Loucy (cell line): ENCODE data around the gene SLC26A4.

Experiments
- H2AFZ ChIP-seq: fragments of 200-600 bp; sonication (generic); 2 replicates; pipeline ENCODE4 v1.6.0; 2016; ENCODE audit warnings: antibody characterized with exemption, mild to moderate bottlenecking, low read length, moderate library complexity
- H3F3A ChIP-seq: fragments of 200-600 bp; 2 replicates; pipeline ENCODE4 v1.6.0; 2016; ENCODE audit warnings: antibody characterized with exemption, low read depth, mild to moderate bottlenecking
- H3K27me3 ChIP-seq: fragments of 200-600 bp; sonication (generic); 2 replicates; pipeline ENCODE4 v1.6.1; 2014; ENCODE audit warnings: low read length, mild to moderate bottlenecking; ENCODE audit not compliant: insufficient read depth, poor library complexity, severe bottlenecking
- H3K36me3 ChIP-seq: fragments of 200-600 bp; sonication (generic); 2 replicates; pipeline ENCODE4 v1.6.1; 2016; ENCODE audit warnings: low read length; ENCODE audit not compliant: insufficient read depth
- H3K4me1 ChIP-seq: fragments of 200-600 bp; sonication (generic); 2 replicates; pipeline ENCODE4 v1.5.1; 2014; ENCODE audit warnings: low read length, mild to moderate bottlenecking; ENCODE audit not compliant: insufficient read depth, poor library complexity, severe bottlenecking
- H3K4me2 ChIP-seq: fragments of 200-600 bp; sonication (generic); 2 replicates; pipeline ENCODE4 v1.6.0; 2014; ENCODE audit warnings: antibody characterized with exemption, low read length, low read depth, mild to moderate bottlenecking; ENCODE audit not compliant: poor library complexity, severe bottlenecking
- H3K4me3 ChIP-seq: fragments of 200-600 bp; sonication (generic); 2 replicates; pipeline ENCODE4 v1.5.1; 2014; ENCODE audit warnings: low read length, mild to moderate bottlenecking, mixed read lengths; ENCODE audit not compliant: poor library complexity, severe bottlenecking
- H3K79me2 ChIP-seq: fragments of 200-600 bp; sonication (generic); 2 replicates; pipeline ENCODE4 v1.6.1; 2014; ENCODE audit warnings: low read length; ENCODE audit not compliant: insufficient read depth
- H3K9ac ChIP-seq: fragments of 200-600 bp; sonication (generic); 2 replicates; pipeline ENCODE4 v1.6.0; 2014; ENCODE audit warnings: mild to moderate bottlenecking, low read depth, low read length, moderate library complexity; ENCODE audit not compliant: poor library complexity, severe bottlenecking
- H3K9me2 ChIP-seq: fragments of 200-600 bp; sonication (generic); replicated peaks from 2 replicates; pipeline ENCODE4 v1.6.1; 2016; ENCODE audit warnings: low read depth, low read length, mixed read lengths
- H3K9me3 ChIP-seq: fragments of 200-600 bp; sonication (generic); 2 replicates; pipeline ENCODE4 v1.6.1; 2014; ENCODE audit warnings: mild to moderate bottlenecking, antibody characterized with exemption, low read length, low read depth; ENCODE audit not compliant: insufficient read depth
- H4K20me1 ChIP-seq: fragments of 200-600 bp; sonication (generic); 2 replicates; pipeline ENCODE4 v1.6.0; 2014; ENCODE audit warnings: antibody characterized with exemption, low read length, mild to moderate bottlenecking; ENCODE audit not compliant: insufficient read depth, poor library complexity, severe bottlenecking
- CTCF ChIP-seq: fragments of 200-600 bp; sonication (generic); conservative IDR thresholded peaks from 2 replicates; pipeline ENCODE4 v1.5.1; 2014; ENCODE audit warnings: mild to moderate bottlenecking, antibody characterized with exemption, low read length
- EZH2phosphoT487 ChIP-seq: fragments of 200-600 bp; IDR thresholded peaks from 2 replicates; pipeline ENCODE4 v1.6.1; 2018; ENCODE audit warnings: antibody characterized with exemption, mild to moderate bottlenecking, moderate library complexity, borderline replicate concordance

The SLC26A4 gene

GRCh38 chr7:107703872-107704271, 43.2 kb downstream of the SLC26A4 start:
- no peaks in the 10 kb centered on the region for H3K27me3 ChIP-seq
- H4K20me1 ChIP-seq: no peaks in the 10 kb centered on the region
- no peak overlapping the region for H3K4me2 ChIP-seq
- no peak overlapping the region for H3K4me3 ChIP-seq
- H3F3A ChIP-seq: no peaks in the 10 kb centered on the region
- H3K79me2 ChIP-seq: no peaks in the 10 kb centered on the region
- H3K36me3 ChIP-seq: no peaks in the 10 kb centered on the region
- no peak overlapping the region for H2AFZ ChIP-seq
- no peaks in the 10 kb centered on the region for H3K9me2 ChIP-seq
- H3K9me3 ChIP-seq: no peaks in the 10 kb centered on the region
- no peak overlapping the region for H3K9ac ChIP-seq
- TF ChIP-seq EZH2phosphoT487 (no peak), CTCF (no peak)
- no peaks in the 10 kb centered on the region for H3K4me1 ChIP-seq

DNA sequence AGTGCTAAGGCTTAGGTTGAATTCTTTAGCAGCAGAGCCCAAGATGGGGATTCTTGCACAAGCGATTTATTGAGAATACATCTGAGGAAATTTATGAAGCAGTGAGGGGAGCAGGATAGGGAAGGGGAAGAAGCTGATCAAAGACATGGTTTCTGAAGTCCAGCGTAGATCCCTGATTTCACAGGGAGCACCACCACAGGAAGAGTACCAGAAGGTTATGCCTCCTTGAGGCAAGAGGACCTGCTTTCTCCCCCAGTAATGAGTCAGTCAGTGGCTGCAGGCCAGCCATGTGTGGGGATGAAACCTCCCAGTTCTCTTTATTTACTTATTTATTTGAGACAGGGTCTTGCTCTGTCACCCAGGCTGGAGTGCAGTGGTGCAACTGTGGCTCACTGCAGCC, 48.3 kb downstream of the SLC26A4 start:
- Histone ChIP-seq H3K4me2 (no peak overlapping the region), H3K4me1 (no peaks in the 10 kb centered on the region), H3F3A (no peaks in the 10 kb centered on the region), H3K27me3 (no peaks in the 10 kb centered on the region), H3K9me2 (no peaks in the 10 kb centered on the region), H3K36me3 (no peaks in the 10 kb centered on the region), H3K79me2 (no peaks in the 10 kb centered on the region), H3K9me3 (no peaks in the 10 kb centered on the region), H2AFZ (no peak overlapping the region), H3K9ac (no peak overlapping the region), H3K4me3 (no peak overlapping the region), H4K20me1 (no peaks in the 10 kb centered on the region)
- TF ChIP-seq CTCF (no peak), EZH2phosphoT487 (no peak)

GRCh38 chr7:107711301-107711700, 50.7 kb downstream of the SLC26A4 start:
- no peaks in the 10 kb centered on the region for H3F3A ChIP-seq
- H4K20me1 ChIP-seq: no peaks in the 10 kb centered on the region
- no peaks in the 10 kb centered on the region for H3K79me2 ChIP-seq
- H3K27me3 ChIP-seq: no peaks in the 10 kb centered on the region
- H2AFZ ChIP-seq: no peak overlapping the region
- no peaks in the 10 kb centered on the region for H3K4me1 ChIP-seq
- no peak overlapping the region for H3K9ac ChIP-seq
- TF ChIP-seq EZH2phosphoT487 (no peak), CTCF (no peak)
- no peak overlapping the region for H3K4me3 ChIP-seq
- no peak overlapping the region for H3K4me2 ChIP-seq
- no peaks in the 10 kb centered on the region for H3K9me2 ChIP-seq
- H3K36me3 ChIP-seq: no peaks in the 10 kb centered on the region
- no peaks in the 10 kb centered on the region for H3K9me3 ChIP-seq
